ENCODE measurements around the gene JMJD4.

The JMJD4 gene, protein sequence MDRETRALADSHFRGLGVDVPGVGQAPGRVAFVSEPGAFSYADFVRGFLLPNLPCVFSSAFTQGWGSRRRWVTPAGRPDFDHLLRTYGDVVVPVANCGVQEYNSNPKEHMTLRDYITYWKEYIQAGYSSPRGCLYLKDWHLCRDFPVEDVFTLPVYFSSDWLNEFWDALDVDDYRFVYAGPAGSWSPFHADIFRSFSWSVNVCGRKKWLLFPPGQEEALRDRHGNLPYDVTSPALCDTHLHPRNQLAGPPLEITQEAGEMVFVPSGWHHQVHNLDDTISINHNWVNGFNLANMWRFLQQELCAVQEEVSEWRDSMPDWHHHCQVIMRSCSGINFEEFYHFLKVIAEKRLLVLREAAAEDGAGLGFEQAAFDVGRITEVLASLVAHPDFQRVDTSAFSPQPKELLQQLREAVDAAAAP

GRCh38 chr1:227734856-227735538, at the start of gene JMJD4, which contains the start of gene SNAP47:
Gene JMJD4, minus strand, starts transcription at chr1:227735302. Its CDS starts 29 bp downstream, at chr1:227735273.
Gene SNAP47, plus strand, starts transcription at chr1:227735435. Its CDS starts 12,302 bp downstream, at chr1:227747737.
- H3K27ac ChIP-seq = peak within 1 kb of the TSS; percentile 65
- TF ChIP-seq, protein P1, sequence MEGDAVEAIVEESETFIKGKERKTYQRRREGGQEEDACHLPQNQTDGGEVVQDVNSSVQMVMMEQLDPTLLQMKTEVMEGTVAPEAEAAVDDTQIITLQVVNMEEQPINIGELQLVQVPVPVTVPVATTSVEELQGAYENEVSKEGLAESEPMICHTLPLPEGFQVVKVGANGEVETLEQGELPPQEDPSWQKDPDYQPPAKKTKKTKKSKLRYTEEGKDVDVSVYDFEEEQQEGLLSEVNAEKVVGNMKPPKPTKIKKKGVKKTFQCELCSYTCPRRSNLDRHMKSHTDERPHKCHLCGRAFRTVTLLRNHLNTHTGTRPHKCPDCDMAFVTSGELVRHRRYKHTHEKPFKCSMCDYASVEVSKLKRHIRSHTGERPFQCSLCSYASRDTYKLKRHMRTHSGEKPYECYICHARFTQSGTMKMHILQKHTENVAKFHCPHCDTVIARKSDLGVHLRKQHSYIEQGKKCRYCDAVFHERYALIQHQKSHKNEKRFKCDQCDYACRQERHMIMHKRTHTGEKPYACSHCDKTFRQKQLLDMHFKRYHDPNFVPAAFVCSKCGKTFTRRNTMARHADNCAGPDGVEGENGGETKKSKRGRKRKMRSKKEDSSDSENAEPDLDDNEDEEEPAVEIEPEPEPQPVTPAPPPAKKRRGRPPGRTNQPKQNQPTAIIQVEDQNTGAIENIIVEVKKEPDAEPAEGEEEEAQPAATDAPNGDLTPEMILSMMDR (conservative IDR thresholded peaks at IDR 0.05) = no peak

DNA sequence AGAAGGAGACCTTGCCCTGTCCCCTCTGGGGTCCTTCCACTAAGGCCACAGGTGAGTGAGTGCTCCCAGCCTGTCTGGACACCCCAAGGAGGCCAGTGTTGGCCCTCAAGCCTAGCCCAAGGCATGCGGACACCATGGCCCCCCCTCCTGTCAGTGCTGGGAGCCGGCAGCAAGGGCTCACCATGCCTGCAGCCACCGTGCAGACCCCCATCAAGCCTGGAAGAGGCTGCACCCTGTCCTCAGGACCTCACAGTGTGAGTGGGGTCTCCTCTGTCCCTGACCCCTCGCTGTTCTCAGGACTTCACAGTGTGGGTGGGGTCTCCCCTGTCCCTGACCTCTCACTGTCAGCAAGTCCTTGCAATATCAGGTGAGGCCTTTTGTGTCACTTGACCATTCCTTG, 47.1 kb upstream of the JMJD4 start:
- TF ChIP-seq, protein P1 (conservative IDR thresholded peaks at IDR 0.05) = no peak
- no peak overlapping the region for H3K27ac ChIP-seq

DNA sequence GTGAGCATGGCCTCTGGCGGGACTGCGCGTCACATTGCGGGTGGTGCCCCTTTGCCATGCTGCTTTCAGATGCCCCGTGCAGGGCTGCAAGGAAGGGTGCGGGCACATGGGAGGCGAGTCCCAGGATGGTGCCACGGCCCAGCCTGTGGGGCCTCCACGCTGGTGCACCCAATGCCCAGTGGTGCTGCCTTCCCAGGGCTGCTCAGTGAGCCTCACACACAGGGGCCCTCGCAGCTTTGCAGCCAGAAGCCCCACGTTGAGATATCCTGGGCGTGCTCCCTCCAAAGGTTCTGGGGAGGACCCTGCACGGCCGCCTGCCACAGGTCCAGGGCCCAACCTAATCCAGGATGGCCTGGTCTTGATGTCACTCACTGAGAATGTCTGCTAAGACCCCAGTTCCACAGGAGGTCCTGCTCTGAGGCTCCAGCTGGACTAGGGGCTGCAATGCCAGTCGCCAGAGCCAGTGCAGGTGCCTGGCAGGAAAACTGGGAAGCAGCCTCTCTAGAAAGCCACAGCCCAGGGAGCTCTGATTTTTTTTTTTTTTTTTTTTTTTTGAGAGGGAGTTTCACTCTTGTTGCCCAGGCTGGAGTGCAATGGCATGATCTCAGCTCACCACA, 46.3 kb upstream of the JMJD4 start:
- TF ChIP-seq, protein P1 (conservative IDR thresholded peaks at IDR 0.05) = no peak

GRCh38 chr1:227780101-227781044, 45.3 kb upstream of the JMJD4 start:
- H3K27ac ChIP-seq = no peak overlapping the region
- TF ChIP-seq, protein P1 (conservative IDR thresholded peaks at IDR 0.05) = no peak

More for the DNA sequence above, 46.3 kb upstream of the JMJD4 start:
- no peak overlapping the region for H3K27ac ChIP-seq

DNA sequence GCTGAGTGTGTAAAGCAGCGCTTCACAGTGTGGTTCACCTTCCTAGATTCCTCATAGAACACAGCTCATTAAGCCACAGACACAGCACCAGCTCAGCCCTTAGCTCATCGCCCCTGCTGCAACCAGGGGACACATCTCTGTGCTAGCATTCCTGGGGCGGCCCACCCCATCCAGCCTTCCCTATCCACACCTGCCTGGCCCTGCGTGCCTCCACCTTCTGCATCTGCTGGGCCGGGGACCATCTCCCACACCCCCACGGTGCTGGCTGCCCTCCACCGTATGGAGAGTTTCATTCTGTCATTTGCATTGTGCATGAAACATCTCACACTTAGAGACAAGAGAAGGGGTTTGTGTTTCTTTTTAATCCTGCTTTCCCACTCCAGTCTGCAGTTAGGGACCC, 44.6 kb upstream of the JMJD4 start:
- no peak overlapping the region for H3K27ac ChIP-seq
- TF ChIP-seq, protein P1 (conservative IDR thresholded peaks at IDR 0.05) = no peak

GRCh38 chr1:227779021-227779441, 43.9 kb upstream of the JMJD4 start:
- TF ChIP-seq, protein P1 (conservative IDR thresholded peaks at IDR 0.05) = no peak

More at GRCh38 chr1:227779021-227779441, 43.9 kb upstream of the JMJD4 start:
- no peak overlapping the region for H3K27ac ChIP-seq

All from VCaP (cell line).